Activated CD8-positive, alpha-beta T cell treated with anti-CD3 and anti-CD28 coated beads for 36 hours (primary cell): ENCODE results near the gene DCLK2. TPM values are rescaled to one million over a fixed set of nuclear protein-coding genes. Genes with fewer than 3 reads are reported as not detected.

Experiments used
- ATAC-seq: fragments of 200-7000 bp; cut with Tn5 transposase; one replicate; pipeline ENCODE4 v1.10.0; 2021; ENCODE audit warnings: mild to moderate bottlenecking, moderate library complexity
- CTCF ChIA-PET: fragments of 350-600 bp; sonication (Branson Sonifier 250); formaldehyde crosslinking; loops from one replicate; lab custom pipeline; 2021; ENCODE audit warnings: antibody characterized with exemption; lab: Charles Lee
- POLR2A ChIA-PET: fragments of 350-600 bp; sonication (Branson Sonifier 250); formaldehyde crosslinking; loops from one replicate; lab custom pipeline; 2021; ENCODE audit warnings: antibody characterized with exemption; lab: Charles Lee
- DNase-seq: peaks from one replicate; pipeline ENCODE4 v3.0.0-alpha.2; 2020
- H3K27ac Mint-ChIP-seq: one replicate; pipeline ENCODE4 v1.8.0; 2021; ENCODE audit warnings: mild to moderate bottlenecking, mixed read lengths
- H3K27me3 Mint-ChIP-seq: one replicate; pipeline ENCODE4 v1.8.0; 2021; ENCODE audit warnings: mixed read lengths
- H3K36me3 Mint-ChIP-seq: one replicate; pipeline ENCODE4 v1.8.0; 2021; ENCODE audit warnings: low read depth, mixed read lengths
- H3K4me1 Mint-ChIP-seq: one replicate; pipeline ENCODE4 v1.8.0; 2021; ENCODE audit warnings: low read depth, mixed read lengths
- H3K4me3 Mint-ChIP-seq: one replicate; pipeline ENCODE4 v1.8.0; 2021; ENCODE audit warnings: mild to moderate bottlenecking, moderate library complexity, mixed read lengths
- H3K9me3 Mint-ChIP-seq: one replicate; pipeline ENCODE4 v1.8.0; 2021; ENCODE audit warnings: mixed read lengths
- CTCF ChIP-seq: fragments of 200-600 bp; IDR thresholded peaks from one replicate; pipeline ENCODE4 v1.8.0; 2022; ENCODE audit warnings: antibody characterized with exemption, mild to moderate bottlenecking
- intact Hi-C: fragments of 100-400 bp; cut with micrococcal nuclease; formaldehyde crosslinking; loops from one replicate; pipeline ENCODE4 v1.10.0; 2022
- total RNA-seq, 2 experiments: library from RNA; stranded (reverse); gene quantifications; one replicate each; pipeline ENCODE4 v1.2.3, GENCODE V29; 2021

The DCLK2 gene
- total RNA-seq, 2 experiments from 2014 or later, result not detected

DNA sequence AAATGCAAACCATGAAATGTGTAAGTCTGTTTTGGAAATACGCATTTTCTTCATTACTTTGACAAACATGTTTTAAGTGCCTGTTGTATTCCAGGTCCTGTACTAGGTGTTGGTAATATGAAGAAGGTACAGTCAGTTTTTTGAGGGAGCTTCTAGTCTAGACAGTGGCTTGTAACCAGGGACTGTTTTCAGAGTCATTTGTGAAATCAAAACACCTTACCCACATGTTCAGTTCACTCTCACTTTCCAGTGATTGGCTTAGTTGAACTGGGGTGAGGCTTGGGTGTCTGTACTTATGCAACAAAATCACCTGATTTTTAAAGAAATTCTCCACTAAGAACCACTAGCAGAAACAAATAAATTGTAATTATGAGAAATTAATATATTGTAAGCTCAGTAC lies 16.4 kb downstream of the DCLK2 start:
- H3K36me3 Mint-ChIP-seq, result no peaks in the 10 kb centered on the region
- H3K4me3 Mint-ChIP-seq, result no peak overlapping the region
- H3K9me3 Mint-ChIP-seq, result no peaks in the 10 kb centered on the region
- no peak for TF ChIP-seq CTCF
- no peak overlapping the region for H3K27ac Mint-ChIP-seq
- ChIA-PET CTCF (no interaction called here), POLR2A (no interaction called here)
- DNase-seq (no peak), ATAC-seq (no peak)
- intact Hi-C loops, result no loop called here
- no peaks in the 10 kb centered on the region for H3K4me1 Mint-ChIP-seq
- H3K27me3 Mint-ChIP-seq, result no peaks in the 10 kb centered on the region

DNA sequence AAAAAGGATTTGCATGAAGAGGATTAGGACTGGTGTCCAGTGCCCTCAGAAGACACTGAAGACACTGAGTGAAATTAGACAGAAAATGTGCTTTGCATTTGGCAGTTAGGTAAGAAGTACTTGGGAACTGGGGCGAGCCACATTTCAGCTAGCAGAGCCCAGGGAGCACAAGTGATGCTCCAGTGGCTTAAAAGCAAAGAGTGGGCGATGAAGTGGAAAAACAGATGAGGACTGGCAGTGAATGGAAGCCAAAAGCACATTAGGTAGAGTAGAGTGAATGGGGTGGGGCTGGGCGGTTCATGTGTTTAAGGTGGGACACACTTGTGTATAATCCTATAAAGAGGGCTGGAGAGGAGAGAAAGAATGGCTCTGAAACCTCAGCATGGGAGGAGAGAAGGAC lies 18.4 kb downstream of the DCLK2 start:
- POLR2A ChIA-PET, result no interaction called here
- CTCF ChIA-PET, result no interaction called here
- H3K9me3 Mint-ChIP-seq, result no peaks in the 10 kb centered on the region

GRCh38 chr4:150098214-150098613 lies 20.0 kb downstream of the DCLK2 start:
- H3K4me3 Mint-ChIP-seq, result no peak overlapping the region
- peaks cover 6% of the 10 kb centered on the region for H3K27me3 Mint-ChIP-seq
- H3K27ac Mint-ChIP-seq, result no peak overlapping the region
- ATAC-seq, result no peak
- ChIA-PET CTCF (no interaction called here), POLR2A (no interaction called here)
- no peak for DNase-seq
- no peak for TF ChIP-seq CTCF
- H3K4me1 Mint-ChIP-seq, result no peaks in the 10 kb centered on the region
- H3K9me3 Mint-ChIP-seq, result no peaks in the 10 kb centered on the region
- intact Hi-C loops, result no loop called here
- no peaks in the 10 kb centered on the region for H3K36me3 Mint-ChIP-seq

More for the DNA sequence above, 18.4 kb downstream of the DCLK2 start:
- no peak for ATAC-seq
- Mint-ChIP-seq H3K27me3 (no peaks in the 10 kb centered on the region), H3K4me1 (no peaks in the 10 kb centered on the region), H3K36me3 (no peaks in the 10 kb centered on the region), H3K4me3 (no peak overlapping the region), H3K27ac (no peak overlapping the region)
- no peak for TF ChIP-seq CTCF
- intact Hi-C loops, result no loop called here
- no peak for DNase-seq

DNA sequence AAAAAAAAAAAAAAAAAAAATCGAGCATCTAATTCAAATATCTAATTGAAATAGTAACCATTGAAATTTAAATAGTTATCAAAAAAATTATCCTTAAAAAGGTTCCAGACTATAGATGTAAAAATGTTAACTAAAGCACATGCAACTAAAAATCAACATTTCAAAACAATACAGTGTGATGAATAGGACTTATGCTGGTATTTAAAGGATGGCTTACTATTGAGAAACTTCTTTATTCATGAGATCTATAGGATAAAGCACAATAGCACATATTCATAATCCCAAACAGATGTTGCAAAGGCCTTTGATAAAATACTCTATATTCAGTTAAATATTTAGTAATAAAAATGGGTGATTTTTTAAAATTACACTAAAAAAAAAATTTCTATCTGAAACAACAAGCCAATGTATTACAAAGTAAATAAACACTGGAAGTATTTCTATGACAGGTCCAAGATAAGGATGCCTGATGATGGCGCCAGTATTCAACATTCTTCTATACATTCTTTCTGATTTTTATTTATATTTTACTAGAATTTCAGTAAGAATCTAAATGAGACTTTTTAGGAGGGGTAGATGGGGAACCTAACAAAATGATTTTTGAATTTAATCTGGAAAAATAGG lies 26.3 kb downstream of the DCLK2 start:
- Mint-ChIP-seq H3K36me3 (no peaks in the 10 kb centered on the region), H3K9me3 (no peaks in the 10 kb centered on the region), H3K27me3 (peaks cover 8% of the 10 kb centered on the region), H3K4me3 (no peak overlapping the region), H3K4me1 (no peaks in the 10 kb centered on the region), H3K27ac (no peak overlapping the region)
- no peak for TF ChIP-seq CTCF
- no peak for ATAC-seq
- intact Hi-C loops, result no loop called here
- ChIA-PET POLR2A (no interaction called here), CTCF (no interaction called here)
- no peak for DNase-seq

DNA sequence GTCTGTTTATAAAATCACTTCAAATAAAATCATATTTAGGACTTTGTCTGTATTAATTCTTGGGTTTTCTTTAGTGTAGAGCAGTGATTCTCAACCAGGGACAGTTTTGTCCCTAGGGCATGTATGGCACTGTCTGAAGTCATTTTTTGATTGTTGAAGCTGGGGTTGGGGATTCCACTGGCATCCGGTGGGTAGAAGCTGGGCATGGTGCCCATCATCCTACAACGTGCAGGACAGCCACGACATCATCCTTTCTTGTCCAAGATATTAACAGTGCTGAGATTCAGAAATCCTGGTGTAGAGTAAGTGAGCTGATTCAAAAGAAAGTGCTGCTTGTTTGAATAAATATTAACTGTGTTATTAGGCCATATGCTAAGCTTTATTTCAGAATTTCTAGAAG lies 28.6 kb downstream of the DCLK2 start:
- no peak for DNase-seq
- H3K4me1 Mint-ChIP-seq, result no peaks in the 10 kb centered on the region
- no peak overlapping the region for H3K27ac Mint-ChIP-seq
- no peak for TF ChIP-seq CTCF
- H3K9me3 Mint-ChIP-seq, result no peaks in the 10 kb centered on the region
- no peak overlapping the region for H3K4me3 Mint-ChIP-seq
- ATAC-seq, result no peak
- intact Hi-C loops, result no loop called here
- ChIA-PET POLR2A (no interaction called here), CTCF (no interaction called here)
- peaks cover 10% of the 10 kb centered on the region for H3K27me3 Mint-ChIP-seq
- no peaks in the 10 kb centered on the region for H3K36me3 Mint-ChIP-seq
